Glomerular endothelial cell (primary cell): ENCODE results near the gene ERN1. TPM values are rescaled to one million over a fixed set of nuclear protein-coding genes. Genes with fewer than 3 reads are reported as not detected.

ENCODE experiments used
- DNase-seq: peaks from one replicate; pipeline ENCODE4 v3.0.0-alpha.2; 2011; ENCODE audit warnings: low read depth, low spot score; ENCODE audit errors: extremely low read depth
- total RNA-seq: library from RNA; depleted of rRNA; stranded (reverse); fragments of >200 nt; gene quantifications from 2 replicates; pipeline ENCODE4 v1.2.3, GENCODE V29; 2015

The ERN1 gene
- total RNA-seq, 1 donor from 2014 or later, result 19.5 TPM

DNA sequence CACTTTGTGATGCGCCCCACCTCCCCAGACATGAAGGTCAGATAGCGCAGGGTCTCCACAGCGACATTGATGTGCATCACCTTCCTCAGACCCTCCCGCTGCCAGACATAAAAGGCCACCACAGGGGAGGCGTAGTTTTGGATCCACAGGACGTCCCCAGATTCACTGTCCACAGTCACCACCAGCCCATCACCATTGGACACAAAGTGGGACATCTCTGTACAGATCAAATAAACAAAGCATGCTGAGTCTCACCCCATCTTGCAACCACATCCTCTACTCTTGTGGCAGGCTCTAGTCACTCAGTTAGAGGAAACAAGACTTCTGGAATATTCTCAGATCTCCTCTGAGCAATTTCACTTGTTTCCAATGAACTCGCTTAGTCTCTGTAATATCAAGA is 63.2 kb downstream of the ERN1 start:
- DNase-seq, result no peak

- no peak for DNase-seq
Measured at GRCh38 chr17:64065161-64065560, 64.8 kb downstream of the ERN1 start.

- no peak for DNase-seq
Measured at GRCh38 chr17:64064331-64064730, 65.6 kb downstream of the ERN1 start.

GRCh38 chr17:64063766-64064224 is 66.1 kb downstream of the ERN1 start:
- DNase-seq, result no peak

DNA sequence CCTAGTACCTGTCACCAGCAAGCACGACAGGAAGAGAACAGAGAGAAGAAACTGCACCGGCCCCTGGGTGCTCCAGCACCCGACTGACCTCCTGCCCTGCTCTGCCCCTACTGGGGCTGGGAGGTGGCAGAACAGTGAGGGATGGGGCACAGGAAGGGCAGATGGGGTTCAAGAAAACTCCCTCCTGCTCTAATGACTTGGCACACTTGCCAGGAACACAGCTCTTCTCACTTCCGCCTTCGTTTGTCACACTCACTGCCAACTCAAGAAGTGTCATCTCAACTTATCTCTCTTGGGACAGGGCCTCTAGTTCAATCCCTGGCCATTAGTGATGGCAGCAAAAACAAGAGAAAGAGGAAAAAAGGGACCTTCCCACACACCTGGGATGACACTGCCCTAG is 66.9 kb downstream of the ERN1 start:
- no peak for DNase-seq

- peak; percentile 75 for DNase-seq
Measured at GRCh38 chr17:64061178-64061898, 68.6 kb downstream of the ERN1 start.

- DNase-seq, result no peak
Measured at GRCh38 chr17:64060331-64060730, 69.6 kb downstream of the ERN1 start.

DNA sequence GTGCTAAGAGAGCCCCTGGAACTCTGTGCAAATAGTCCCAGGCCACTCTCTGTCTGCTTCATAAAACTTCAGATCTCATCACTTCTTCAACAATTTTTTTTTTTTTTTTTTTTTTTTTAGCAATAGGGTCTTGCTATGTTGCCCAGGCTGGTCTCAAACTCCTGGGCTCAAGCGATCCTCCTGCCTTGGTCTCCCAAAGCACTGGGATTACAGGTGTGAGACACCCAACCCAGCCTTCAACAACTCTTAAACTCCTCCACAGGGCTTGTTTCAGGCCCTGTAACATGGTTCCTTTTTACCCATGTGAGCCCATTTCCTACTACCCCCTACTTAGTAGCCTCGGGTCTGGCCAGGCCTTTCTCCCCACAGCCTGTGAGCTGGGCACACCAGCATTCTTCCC is 70.2 kb downstream of the ERN1 start:
- DNase-seq, result no peak

DNA sequence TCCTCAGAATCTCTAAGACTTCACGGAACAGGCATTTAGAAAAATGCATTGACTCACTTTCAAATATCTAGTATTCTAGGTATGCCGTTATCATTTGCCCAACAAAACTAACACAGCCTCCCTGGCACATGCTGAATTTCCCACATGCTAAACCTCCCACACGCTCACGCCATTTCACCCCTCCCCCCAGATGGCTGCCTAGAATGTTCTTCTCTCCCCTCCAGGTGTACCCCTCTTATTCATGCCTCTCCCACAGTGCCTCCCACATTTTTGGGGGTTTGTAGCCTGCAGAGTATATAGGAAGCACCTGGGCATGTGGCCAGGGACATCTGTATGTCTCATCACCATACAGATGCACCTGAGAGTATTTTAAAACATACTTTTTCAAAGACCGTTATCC is 71.3 kb downstream of the ERN1 start:
- DNase-seq, result no peak

GRCh38 chr17:64057701-64058263 is 72.2 kb downstream of the ERN1 start:
- no peak for DNase-seq

GRCh38 chr17:64056269-64057005 is 73.5 kb downstream of the ERN1 start:
- DNase-seq, result no peak

DNA sequence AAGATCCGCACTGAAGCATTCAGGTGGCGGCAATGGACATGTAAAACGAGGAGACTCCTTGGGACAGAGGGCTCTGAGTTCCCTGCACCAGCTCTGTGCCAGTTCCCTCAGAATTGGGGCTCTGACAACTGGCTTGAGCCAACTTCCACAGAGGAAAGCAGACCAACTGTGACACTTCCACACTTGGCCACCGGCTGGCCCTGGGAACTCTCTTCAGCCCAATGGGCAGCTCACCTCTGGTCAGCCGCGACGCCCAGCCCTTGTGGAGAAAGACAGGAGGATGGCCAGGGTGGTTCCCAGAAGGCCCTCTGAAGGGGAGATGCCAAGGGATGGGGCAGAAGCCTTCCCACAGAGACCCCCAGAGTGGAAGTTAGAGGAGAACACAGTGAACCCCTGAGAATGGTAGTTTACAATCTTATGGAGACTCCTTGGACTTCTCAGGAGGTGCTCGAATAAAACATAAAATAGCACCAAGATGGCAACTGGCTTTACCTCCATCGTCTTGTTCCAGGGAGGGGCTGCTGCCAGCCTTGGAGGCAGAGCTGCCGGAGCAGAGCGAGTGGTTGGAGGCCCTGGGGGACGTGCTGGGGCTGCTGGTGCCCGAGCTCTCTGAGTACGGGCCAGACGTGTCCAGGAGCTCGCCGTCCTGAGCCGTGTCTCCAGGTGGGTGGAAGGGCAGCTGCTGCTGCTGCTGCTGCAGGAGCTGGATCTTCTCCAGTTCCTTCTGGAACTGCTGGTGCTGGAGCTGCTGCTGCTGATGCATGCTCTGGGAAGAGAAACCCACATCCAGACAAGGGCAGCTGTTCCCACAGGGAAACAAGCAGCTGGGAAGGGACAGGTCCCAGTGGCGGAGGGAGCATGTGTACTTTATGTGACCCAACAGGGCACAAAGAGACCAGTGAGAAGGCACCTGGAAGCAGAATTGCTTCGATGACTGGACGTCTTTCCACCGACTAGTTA is 74.5 kb downstream of the ERN1 start:
- DNase-seq, result no peak

DNA sequence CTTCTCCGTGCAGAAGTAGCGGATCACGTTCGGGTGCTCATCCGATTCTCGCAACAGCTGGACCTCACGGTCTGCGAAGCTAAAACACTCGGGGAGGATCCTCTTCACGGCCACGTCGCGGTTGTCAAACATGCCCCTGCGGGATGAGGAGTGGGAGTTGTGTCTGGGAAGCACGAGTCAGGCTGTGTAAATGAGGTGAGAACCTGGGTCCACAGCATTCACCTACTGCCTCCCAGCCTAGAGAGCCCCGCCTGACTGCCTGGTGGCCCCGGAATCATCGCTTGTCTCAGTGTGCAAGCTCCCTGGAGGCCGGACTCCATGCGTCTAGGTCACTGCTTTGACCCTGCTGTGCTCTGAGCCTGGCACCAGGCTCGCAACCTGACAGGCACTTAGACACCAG is 75.6 kb downstream of the ERN1 start:
- no peak for DNase-seq

- no peak for DNase-seq
Measured at GRCh38 chr17:64053101-64053500, 76.8 kb downstream of the ERN1 start.

DNA sequence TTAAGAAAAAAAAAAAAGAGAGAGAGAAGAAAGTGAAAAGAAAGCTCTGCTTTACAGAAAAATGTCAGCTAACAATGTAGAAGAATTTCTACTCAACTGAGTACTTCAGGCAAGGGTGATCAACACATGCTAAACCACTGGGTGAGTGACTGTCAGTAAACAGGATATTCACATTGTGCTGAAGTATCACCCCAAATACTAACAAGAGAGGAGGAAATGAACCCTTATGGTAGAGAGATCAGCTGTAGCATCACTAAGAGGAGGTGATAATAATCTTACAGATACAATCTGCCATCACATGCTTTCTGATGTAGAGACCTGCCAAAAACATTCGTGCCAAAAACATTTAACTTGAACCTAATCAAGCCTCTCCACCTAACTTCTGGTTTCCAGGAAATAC is 78.8 kb downstream of the ERN1 start:
- DNase-seq, result no peak

DNA sequence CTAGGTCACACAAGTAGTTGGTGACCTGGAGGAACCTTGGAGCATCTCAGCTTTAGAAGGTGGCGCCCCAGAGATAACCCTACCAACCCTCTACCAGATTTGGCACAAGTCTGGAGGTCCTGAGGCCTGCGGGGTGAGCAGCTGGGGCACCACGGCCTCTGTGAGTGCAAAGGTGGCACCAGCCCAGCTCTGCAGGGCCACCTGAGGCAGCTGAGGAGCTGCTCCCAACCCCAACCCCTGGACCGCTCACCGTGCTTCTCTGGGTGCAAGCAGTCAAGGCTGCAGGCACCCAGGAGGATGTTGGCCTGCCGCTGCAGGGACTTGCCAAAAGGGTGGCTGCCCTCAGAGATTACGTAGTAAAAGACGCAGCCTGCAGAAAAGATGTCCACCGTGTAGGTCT is 81.1 kb downstream of the ERN1 start:
- no peak for DNase-seq

GRCh38 chr17:64045176-64045575 is 84.8 kb downstream of the ERN1 start:
- DNase-seq, result no peak

DNA sequence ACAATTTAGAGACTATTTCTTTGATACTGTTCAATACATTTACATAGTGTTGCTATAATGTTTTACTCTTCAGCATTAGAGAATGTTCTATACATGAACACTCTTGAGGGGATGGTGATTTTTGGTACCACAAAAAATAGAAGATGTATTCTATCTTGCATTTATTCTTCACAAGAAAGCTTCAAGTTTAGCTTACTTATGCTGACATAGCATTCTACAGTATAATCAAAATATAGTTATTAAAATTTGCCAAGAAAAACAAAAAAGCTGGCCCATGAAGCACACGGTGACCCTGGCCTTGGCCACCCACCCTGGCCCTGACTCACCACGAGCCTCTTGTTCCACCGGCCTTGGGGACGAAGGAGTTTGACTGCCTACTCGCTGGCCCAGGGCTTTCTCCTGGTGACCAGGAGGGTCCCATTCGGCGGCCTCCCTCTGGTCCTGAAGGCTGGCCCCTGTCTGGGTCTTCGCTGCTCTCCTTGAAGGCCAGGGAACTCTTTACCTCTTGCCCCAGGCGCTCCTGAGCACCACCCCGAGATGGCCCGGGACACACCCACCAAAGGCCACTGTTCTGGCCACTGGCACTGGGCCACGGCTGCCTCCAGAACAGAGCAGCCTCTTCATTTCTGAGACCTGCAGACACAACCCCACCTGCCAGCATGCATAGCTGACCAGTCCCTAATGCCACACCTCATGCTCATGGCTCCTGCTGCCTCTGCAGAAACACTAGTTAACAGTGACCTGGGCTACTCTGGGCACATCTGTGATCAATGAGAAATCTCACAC is 87.1 kb downstream of the ERN1 start:
- DNase-seq, result no peak

DNA sequence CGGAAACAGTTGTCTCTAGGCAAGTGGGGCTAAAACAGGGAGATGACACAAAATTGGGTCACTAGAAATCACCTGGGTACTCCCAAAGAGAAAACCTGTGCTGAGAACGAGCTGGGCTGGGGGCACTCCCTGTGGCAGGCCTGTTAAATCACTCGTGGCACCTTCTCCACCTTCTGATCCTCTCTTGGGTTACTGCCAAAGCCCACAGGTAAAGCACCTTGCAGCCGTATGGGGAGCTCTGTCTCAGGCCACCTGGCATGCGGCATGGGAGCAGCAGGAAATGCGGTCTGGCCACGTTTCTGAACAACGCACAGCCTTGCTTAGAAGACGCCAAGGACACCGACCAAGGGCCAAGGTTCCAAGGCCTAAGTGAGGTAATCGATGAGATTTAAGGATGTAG is 88.0 kb downstream of the ERN1 start:
- no peak for DNase-seq

DNA sequence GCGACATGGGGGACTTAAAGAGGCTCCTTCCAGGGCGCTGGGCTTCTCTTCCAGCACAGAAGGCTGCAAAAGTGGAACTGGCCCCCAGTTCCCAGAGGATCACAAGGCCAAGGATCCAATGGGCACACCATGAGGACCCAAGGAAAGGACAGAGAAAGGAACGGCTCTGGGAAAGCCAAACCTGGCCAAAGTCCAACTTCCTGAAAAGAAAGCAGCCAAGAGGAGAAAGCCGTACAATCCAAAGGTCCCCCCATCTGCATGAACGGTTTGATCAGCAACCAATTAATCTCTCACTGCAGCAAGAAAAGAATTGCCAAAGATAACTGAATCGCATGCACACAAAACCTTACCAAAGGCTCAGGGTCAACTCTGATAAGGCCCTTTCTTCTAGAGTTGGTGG is 89.7 kb downstream of the ERN1 start:
- DNase-seq, result no peak
